MM.1S (cell line): ENCODE results near the gene CREB5.

Experiments
- EZH2 ChIP-seq: fragments of 300-600 bp; sonication (generic); optimal IDR thresholded peaks from 2 replicates; pipeline ENCODE3; 2017; ENCODE audit warnings: low read depth, mild to moderate bottlenecking, antibody characterized with exemption, low read length, mixed read lengths
- TF ChIP-seq, protein P1 (sequence below): fragments of 300-600 bp; sonication (generic); IDR thresholded peaks from 2 replicates; pipeline ENCODE4 v1.5.1; 2016; ENCODE audit warnings: antibody characterized with exemption, low read length, mixed read lengths

GRCh38 chr7:28779954-28780353, 367.6 kb downstream of the CREB5 start:
- TF ChIP-seq, protein P1, sequence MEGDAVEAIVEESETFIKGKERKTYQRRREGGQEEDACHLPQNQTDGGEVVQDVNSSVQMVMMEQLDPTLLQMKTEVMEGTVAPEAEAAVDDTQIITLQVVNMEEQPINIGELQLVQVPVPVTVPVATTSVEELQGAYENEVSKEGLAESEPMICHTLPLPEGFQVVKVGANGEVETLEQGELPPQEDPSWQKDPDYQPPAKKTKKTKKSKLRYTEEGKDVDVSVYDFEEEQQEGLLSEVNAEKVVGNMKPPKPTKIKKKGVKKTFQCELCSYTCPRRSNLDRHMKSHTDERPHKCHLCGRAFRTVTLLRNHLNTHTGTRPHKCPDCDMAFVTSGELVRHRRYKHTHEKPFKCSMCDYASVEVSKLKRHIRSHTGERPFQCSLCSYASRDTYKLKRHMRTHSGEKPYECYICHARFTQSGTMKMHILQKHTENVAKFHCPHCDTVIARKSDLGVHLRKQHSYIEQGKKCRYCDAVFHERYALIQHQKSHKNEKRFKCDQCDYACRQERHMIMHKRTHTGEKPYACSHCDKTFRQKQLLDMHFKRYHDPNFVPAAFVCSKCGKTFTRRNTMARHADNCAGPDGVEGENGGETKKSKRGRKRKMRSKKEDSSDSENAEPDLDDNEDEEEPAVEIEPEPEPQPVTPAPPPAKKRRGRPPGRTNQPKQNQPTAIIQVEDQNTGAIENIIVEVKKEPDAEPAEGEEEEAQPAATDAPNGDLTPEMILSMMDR: no peak
- TF ChIP-seq EZH2: no peak
